Hepatocyte (in vitro differentiated cells): ENCODE results near the gene HPCAL1. TPM values are rescaled to one million over a fixed set of nuclear protein-coding genes. Genes with fewer than 3 reads are reported as not detected.

ENCODE experiments used
- DNase-seq: peaks from one replicate; pipeline ENCODE4 v3.0.0-alpha.2; 2016; ENCODE audit warnings: low spot score
- H2AFZ ChIP-seq: fragments of 200-600 bp; sonication (generic); 2 replicates; pipeline ENCODE4 v1.6.0; 2016; ENCODE audit warnings: antibody characterized with exemption, mild to moderate bottlenecking
- H3K27ac ChIP-seq: fragments of 200-600 bp; sonication (generic); 2 replicates; pipeline ENCODE4 v1.5.1; 2016; ENCODE audit warnings: mild to moderate bottlenecking
- H3K27me3 ChIP-seq: fragments of 200-600 bp; sonication (generic); 2 replicates; pipeline ENCODE4 v1.6.1; 2016
- H3K36me3 ChIP-seq: fragments of 200-600 bp; sonication (generic); replicated peaks from 2 replicates; pipeline ENCODE4 v1.5.1; 2016; ENCODE audit warnings: low read depth; ENCODE audit not compliant: insufficient read depth
- H3K4me1 ChIP-seq: fragments of 200-600 bp; sonication (generic); 2 replicates; pipeline ENCODE4 v1.5.1; 2016; ENCODE audit warnings: mild to moderate bottlenecking, moderate library complexity; ENCODE audit not compliant: insufficient read depth
- H3K4me2 ChIP-seq: fragments of 200-600 bp; sonication (generic); 2 replicates; pipeline ENCODE4 v1.6.0; 2016
- H3K4me3 ChIP-seq: fragments of 200-600 bp; sonication (generic); 2 replicates; pipeline ENCODE4 v1.5.1; 2016; ENCODE audit warnings: mild to moderate bottlenecking
- H3K79me2 ChIP-seq: fragments of 200-600 bp; sonication (generic); 2 replicates; pipeline ENCODE4 v1.6.0; 2017; ENCODE audit warnings: mild to moderate bottlenecking
- H3K9me2 ChIP-seq: fragments of 200-600 bp; sonication (generic); replicated peaks from 2 replicates; pipeline ENCODE4 v1.6.0; 2017; ENCODE audit warnings: mild to moderate bottlenecking; ENCODE audit not compliant: insufficient read depth
- H3K9me3 ChIP-seq: fragments of 200-600 bp; sonication (generic); 2 replicates; pipeline ENCODE4 v1.5.1; 2016; ENCODE audit warnings: low read depth, mild to moderate bottlenecking
- H4K20me1 ChIP-seq: fragments of 200-600 bp; sonication (generic); 2 replicates; pipeline ENCODE4 v1.6.0; 2016; ENCODE audit warnings: mild to moderate bottlenecking; ENCODE audit not compliant: insufficient read depth, poor library complexity, severe bottlenecking
- CTCF ChIP-seq: fragments of 200-600 bp; sonication (generic); IDR thresholded peaks from 2 replicates; pipeline ENCODE4 v1.5.1; 2016; ENCODE audit warnings: antibody characterized with exemption, mild to moderate bottlenecking; ENCODE audit not compliant: poor library complexity
- EZH2 ChIP-seq: fragments of 200-600 bp; sonication (generic); IDR thresholded peaks from 2 replicates; pipeline ENCODE4 v1.6.1; 2016; ENCODE audit warnings: antibody characterized with exemption, mild to moderate bottlenecking, borderline replicate concordance
- EZH2phosphoT487 ChIP-seq: fragments of 200-600 bp; sonication (generic); IDR thresholded peaks from one replicate; pipeline ENCODE4 v1.6.1; 2018; ENCODE audit warnings: antibody characterized with exemption, mild to moderate bottlenecking, low read depth, moderate library complexity; ENCODE audit not compliant: unreplicated experiment, severe bottlenecking
- WGBS: methylation state at CpG from one replicate; pipeline ENCODE4 v1.1.6; 2016; ENCODE audit warnings: low lambda C conversion rate; ENCODE audit errors: missing lambda C conversion rate; 5-methylcytosine and 5-hydroxymethylcytosine counted together
- polyA plus RNA-seq: library from polyadenylated mRNA; unstranded; fragments of >200 nt; fragmentation: Nextera tagmentation; extraction: Ambion mirVana; gene quantifications from 2 replicates; pipeline ENCODE4 v1.2.1, GENCODE V29; 2016
- total RNA-seq: library from RNA; depleted of rRNA; stranded (reverse); fragments of >200 nt; gene quantifications from 2 replicates; pipeline ENCODE4 v1.2.3, GENCODE V29; 2014

HPCAL1 gene
- total and polyA plus RNA-seq, 2 experiments from 2014 or later: 22.5 to 39.1 TPM

GRCh38 chr2:10257036-10257435, 45.7 kb upstream of the HPCAL1 start:
- H3K4me1 ChIP-seq: no peaks in the 10 kb centered on the region
- H2AFZ ChIP-seq: no peak overlapping the region

GRCh38 chr2:10257500-10258147, 45.1 kb upstream of the HPCAL1 start:
- TF ChIP-seq EZH2 (no peak), EZH2phosphoT487 (no peak), CTCF (no peak)
- Histone ChIP-seq H3K9me2 (no peaks in the 10 kb centered on the region), H3K4me2 (no peak overlapping the region), H3K4me3 (no peak overlapping the region), H3K36me3 (no peaks in the 10 kb centered on the region), H2AFZ (no peak overlapping the region), H3K27me3 (no peaks in the 10 kb centered on the region), H3K79me2 (no peaks in the 10 kb centered on the region), H4K20me1 (no peaks in the 10 kb centered on the region), H3K4me1 (no peaks in the 10 kb centered on the region), H3K9me3 (no peaks in the 10 kb centered on the region), H3K27ac (no peak overlapping the region)
- WGBS: 86% methylated on average over 16 of the region's 16 CpGs
- DNase-seq: no peak

More at GRCh38 chr2:10257036-10257435, 45.7 kb upstream of the HPCAL1 start:
- Histone ChIP-seq H3K9me3 (no peaks in the 10 kb centered on the region), H3K27ac (no peak overlapping the region), H3K4me3 (no peak overlapping the region), H3K4me2 (no peak overlapping the region), H3K79me2 (no peaks in the 10 kb centered on the region), H4K20me1 (no peaks in the 10 kb centered on the region), H3K9me2 (no peaks in the 10 kb centered on the region), H3K36me3 (no peaks in the 10 kb centered on the region), H3K27me3 (no peaks in the 10 kb centered on the region)
- no peak for DNase-seq
- 88% methylated on average over 9 of the region's 9 CpGs for WGBS
- TF ChIP-seq EZH2phosphoT487 (no peak), CTCF (no peak), EZH2 (no peak)

- Histone ChIP-seq H4K20me1 (no peaks in the 10 kb centered on the region), H3K4me1 (no peaks in the 10 kb centered on the region), H3K36me3 (no peaks in the 10 kb centered on the region), H2AFZ (no peak overlapping the region), H3K27me3 (no peaks in the 10 kb centered on the region), H3K79me2 (no peaks in the 10 kb centered on the region), H3K9me3 (no peaks in the 10 kb centered on the region), H3K9me2 (no peaks in the 10 kb centered on the region), H3K4me2 (no peak overlapping the region), H3K27ac (no peak overlapping the region), H3K4me3 (no peak overlapping the region)
- no peak for DNase-seq
- no peak for TF ChIP-seq EZH2phosphoT487
- no peak for TF ChIP-seq EZH2
- TF ChIP-seq CTCF: no peak
- WGBS: 87% methylated on average over 5 of the region's 5 CpGs
These were observed 44.4 kb upstream of the HPCAL1 start for GRCh38 chr2:10258326-10258725.
